Trophoblast cell (in vitro differentiated cells and primary cell): ENCODE results near the gene PLCH2.

ENCODE experiments used
- DNase-seq, 2 donors: peaks; one replicate each; pipeline ENCODE4 v3.0.0-alpha.2; 2016
- H2AFZ ChIP-seq: 2 replicates; pipeline ENCODE4 v1.6.1; 2013; ENCODE audit warnings: low read length, moderate library complexity, mild to moderate bottlenecking; ENCODE audit not compliant: insufficient read depth, poor library complexity
- H2AK5ac ChIP-seq: 2 replicates; pipeline ENCODE4 v1.6.1; 2013; ENCODE audit warnings: mild to moderate bottlenecking, low read length
- H2BK120ac ChIP-seq: 2 replicates; pipeline ENCODE4 v1.6.1; 2013; ENCODE audit warnings: low read length, mild to moderate bottlenecking, moderate library complexity; ENCODE audit not compliant: insufficient read depth, poor library complexity
- H2BK12ac ChIP-seq: 2 replicates; pipeline ENCODE4 v1.6.1; 2013; ENCODE audit warnings: mild to moderate bottlenecking, low read length, moderate library complexity
- H2BK5ac ChIP-seq: 2 replicates; pipeline ENCODE4 v1.6.1; 2013; ENCODE audit warnings: low read length, low read depth, moderate library complexity, mild to moderate bottlenecking; ENCODE audit not compliant: poor library complexity
- H3K14ac ChIP-seq: 2 replicates; pipeline ENCODE4 v1.6.1; 2013; ENCODE audit warnings: mild to moderate bottlenecking, low read length
- H3K18ac ChIP-seq: 2 replicates; pipeline ENCODE4 v1.6.1; 2013; ENCODE audit warnings: mild to moderate bottlenecking, low read length
- H3K23ac ChIP-seq: 2 replicates; pipeline ENCODE4 v1.6.1; 2013; ENCODE audit warnings: low read length
- H3K27ac ChIP-seq: 2 replicates; pipeline ENCODE4 v1.5.1; 2013; ENCODE audit warnings: low read depth, mild to moderate bottlenecking, inconsistent platforms, low read length, moderate library complexity
- H3K27me3 ChIP-seq: 2 replicates; pipeline ENCODE4 v1.6.1; 2013; ENCODE audit warnings: inconsistent platforms, mild to moderate bottlenecking, low read length, moderate library complexity; ENCODE audit not compliant: insufficient read depth
- H3K36me3 ChIP-seq, 2 experiments: 1 replicate in 1 of 2; 2 replicates in 1 of 2; pipeline ENCODE4 v1.6.1; 2013; ENCODE audit warnings: low read length in 2 of 2, mild to moderate bottlenecking in 2 of 2, moderate library complexity in 1 of 2; ENCODE audit not compliant: insufficient read depth in 2 of 2, control insufficient read depth in 1 of 2
- H3K4ac ChIP-seq: 2 replicates; pipeline ENCODE4 v1.6.1; 2013; ENCODE audit warnings: low read depth, mild to moderate bottlenecking, low read length, moderate library complexity
- H3K4me1 ChIP-seq, 2 experiments: 1 replicate in 1 of 2; 2 replicates in 1 of 2; pipeline ENCODE4 v1.6.1; 2013; ENCODE audit warnings: low read length in 2 of 2, mild to moderate bottlenecking in 2 of 2, moderate library complexity in 1 of 2; ENCODE audit not compliant: insufficient read depth in 2 of 2, control insufficient read depth in 1 of 2
- H3K4me2 ChIP-seq: 2 replicates; pipeline ENCODE4 v1.6.1; 2013; ENCODE audit warnings: inconsistent platforms, mild to moderate bottlenecking, low read length, moderate library complexity
- H3K4me3 ChIP-seq: 2 replicates; pipeline ENCODE4 v1.5.1; 2013; ENCODE audit warnings: mild to moderate bottlenecking, low read depth, low read length, inconsistent platforms
- H3K79me1 ChIP-seq: one replicate; pipeline ENCODE4 v1.6.1; 2013; ENCODE audit warnings: low read length
- H3K79me2 ChIP-seq: 2 replicates; pipeline ENCODE4 v1.6.1; 2013; ENCODE audit warnings: low read length, mild to moderate bottlenecking; ENCODE audit not compliant: control insufficient read depth, insufficient read depth, poor library complexity
- H3K9ac ChIP-seq: 2 replicates; pipeline ENCODE4 v1.6.1; 2013; ENCODE audit warnings: mild to moderate bottlenecking, low read length
- H3K9me3 ChIP-seq: 2 replicates; pipeline ENCODE4 v1.6.1; 2013; ENCODE audit warnings: low read depth, mild to moderate bottlenecking, control low read depth, inconsistent platforms, low read length; ENCODE audit not compliant: insufficient read depth
- H4K12ac ChIP-seq: 2 replicates; pipeline ENCODE4 v1.6.1; 2013; ENCODE audit warnings: low read depth, mild to moderate bottlenecking, low read length, moderate library complexity
- H4K8ac ChIP-seq: 2 replicates; pipeline ENCODE4 v1.6.1; 2013; ENCODE audit warnings: low read depth, mild to moderate bottlenecking, low read length, moderate library complexity
- H4K91ac ChIP-seq: one replicate; pipeline ENCODE4 v1.6.1; 2013; ENCODE audit warnings: low read depth, mild to moderate bottlenecking, low read length, moderate library complexity
- WGBS: extraction: QIAGEN DNeasy Blood & Tissue Kit; methylation state at CpG from one replicate; pipeline ENCODE4 v1.1.7; 2013; ENCODE audit warnings: missing lambda C conversion rate; ENCODE audit not compliant: insufficient read length, insufficient coverage; ENCODE audit errors: extremely low coverage; 5-methylcytosine and 5-hydroxymethylcytosine counted together

The PLCH2 gene

DNA sequence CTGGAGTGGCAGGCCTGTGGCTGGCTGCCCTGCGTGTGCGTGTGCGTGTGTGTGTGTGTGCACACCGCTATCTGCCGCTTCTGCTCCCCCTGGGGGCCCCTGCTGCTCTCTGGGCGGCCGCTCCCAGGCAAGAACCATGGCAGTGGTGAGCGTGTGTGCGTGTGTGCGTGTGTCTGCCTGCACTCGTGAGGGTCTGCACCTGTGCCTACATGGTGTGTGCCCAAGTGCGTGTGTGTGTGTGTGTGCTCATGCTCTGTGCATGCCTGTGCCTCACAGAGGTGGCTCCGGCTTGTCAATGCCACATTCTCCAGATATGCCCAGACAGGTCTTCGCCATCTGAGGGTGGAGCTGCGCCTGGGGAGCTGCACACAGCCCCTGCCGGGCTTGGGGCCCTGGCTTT, 45.0 kb upstream of the PLCH2 start:
- no peak overlapping the region for H3K9ac ChIP-seq
- H2BK5ac ChIP-seq: no peak overlapping the region
- no peak overlapping the region for H3K4ac ChIP-seq
- no peak overlapping the region for H4K91ac ChIP-seq
- no peak overlapping the region for H3K4me3 ChIP-seq
- DNase-seq: no peak
- no peak overlapping the region for H2AFZ ChIP-seq
- no peak overlapping the region for H4K12ac ChIP-seq
- H3K4me1 ChIP-seq: no peaks in the 10 kb centered on the region
- no peak overlapping the region for H2BK120ac ChIP-seq
- H3K9me3 ChIP-seq: peaks cover 20% of the 10 kb centered on the region
- H2BK12ac ChIP-seq: no peak overlapping the region
- no CpG with 5 or more reads among the region's 16 CpGs for WGBS
- H3K79me2 ChIP-seq: no peaks in the 10 kb centered on the region
- H3K18ac ChIP-seq: no peak overlapping the region
- H3K36me3 ChIP-seq: no peaks in the 10 kb centered on the region
- no peaks in the 10 kb centered on the region for H3K79me1 ChIP-seq
- H3K14ac ChIP-seq: no peak overlapping the region
- no peak overlapping the region for H2AK5ac ChIP-seq
- no peak overlapping the region for H3K4me2 ChIP-seq
- H3K23ac ChIP-seq: no peak overlapping the region
- no peak overlapping the region for H4K8ac ChIP-seq
- no peaks in the 10 kb centered on the region for H3K27me3 ChIP-seq
- H3K27ac ChIP-seq: no peak overlapping the region

DNA sequence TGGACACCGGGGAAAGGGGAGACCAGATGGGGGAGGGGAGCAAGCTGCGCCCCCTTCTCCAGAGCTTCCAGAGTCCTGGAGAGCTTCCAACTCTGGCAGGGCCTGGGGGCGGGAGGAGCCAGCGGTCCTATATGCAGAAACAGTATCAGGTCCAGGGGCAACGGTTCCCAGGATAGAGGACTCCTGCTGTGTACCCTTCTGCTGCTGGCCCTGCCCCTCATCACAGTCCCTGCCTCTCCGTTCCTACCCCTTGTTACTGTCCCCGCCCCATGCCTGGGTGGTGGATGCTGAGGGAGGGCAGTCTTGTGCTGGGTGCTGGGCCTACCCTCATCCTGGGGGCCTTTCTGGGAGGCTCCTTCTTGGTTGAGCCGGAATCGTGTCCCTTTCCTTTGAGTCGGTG, 44.6 kb upstream of the PLCH2 start:
- Histone ChIP-seq H3K23ac (no peak overlapping the region), H3K79me1 (no peaks in the 10 kb centered on the region), H3K18ac (no peak overlapping the region), H3K14ac (no peak overlapping the region), H3K4me3 (no peak overlapping the region), H3K79me2 (no peaks in the 10 kb centered on the region), H2BK5ac (no peak overlapping the region), H2AFZ (no peak overlapping the region), H3K36me3 (no peaks in the 10 kb centered on the region), H3K27me3 (no peaks in the 10 kb centered on the region), H4K91ac (no peak overlapping the region), H3K9me3 (peaks cover 20% of the 10 kb centered on the region), H2BK12ac (no peak overlapping the region), H3K27ac (no peak overlapping the region), H3K4me2 (no peak overlapping the region), H2AK5ac (no peak overlapping the region), H3K4ac (no peak overlapping the region), H3K4me1 (no peaks in the 10 kb centered on the region), H4K12ac (no peak overlapping the region), H3K9ac (no peak overlapping the region), H4K8ac (no peak overlapping the region), H2BK120ac (no peak overlapping the region)
- no CpG with 5 or more reads among the region's 10 CpGs for WGBS
- DNase-seq: no peak

DNA sequence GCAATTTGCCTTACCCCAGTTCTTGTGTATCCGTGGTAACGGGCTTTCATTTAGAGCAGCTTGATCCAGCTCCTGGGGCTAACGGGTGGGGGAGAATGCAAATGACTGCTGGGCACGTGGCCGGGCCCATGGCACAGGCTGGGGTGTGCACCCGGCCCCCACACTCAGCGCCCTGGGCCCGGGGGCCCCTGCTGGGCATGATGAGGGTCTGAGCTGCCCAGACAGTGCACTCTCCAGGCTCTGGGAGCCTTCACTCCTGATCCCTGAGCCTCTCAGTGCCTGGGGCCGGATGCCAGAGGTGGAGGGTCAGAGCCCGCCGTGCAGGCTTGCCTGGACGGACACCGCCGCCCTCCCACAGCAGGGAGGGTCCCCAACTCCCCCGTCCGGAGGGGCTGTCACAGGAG, 43.6 kb upstream of the PLCH2 start:
- H2BK5ac ChIP-seq: no peak overlapping the region
- no peak overlapping the region for H3K23ac ChIP-seq
- no peak for DNase-seq
- no peak overlapping the region for H3K4me3 ChIP-seq
- no peak overlapping the region for H3K4me2 ChIP-seq
- no peaks in the 10 kb centered on the region for H3K79me2 ChIP-seq
- no peak overlapping the region for H3K9ac ChIP-seq
- H3K27ac ChIP-seq: no peak overlapping the region
- H3K9me3 ChIP-seq: peaks cover 20% of the 10 kb centered on the region
- no peaks in the 10 kb centered on the region for H3K4me1 ChIP-seq
- H2AK5ac ChIP-seq: no peak overlapping the region
- no peaks in the 10 kb centered on the region for H3K36me3 ChIP-seq
- no peak overlapping the region for H4K12ac ChIP-seq
- H4K91ac ChIP-seq: no peak overlapping the region
- no peak overlapping the region for H2BK12ac ChIP-seq
- H3K18ac ChIP-seq: no peak overlapping the region
- no peak overlapping the region for H3K14ac ChIP-seq
- no CpG with 5 or more reads among the region's 16 CpGs for WGBS
- no peak overlapping the region for H2AFZ ChIP-seq
- no peak overlapping the region for H2BK120ac ChIP-seq
- no peak overlapping the region for H4K8ac ChIP-seq
- no peak overlapping the region for H3K4ac ChIP-seq
- no peaks in the 10 kb centered on the region for H3K27me3 ChIP-seq
- no peaks in the 10 kb centered on the region for H3K79me1 ChIP-seq

DNA sequence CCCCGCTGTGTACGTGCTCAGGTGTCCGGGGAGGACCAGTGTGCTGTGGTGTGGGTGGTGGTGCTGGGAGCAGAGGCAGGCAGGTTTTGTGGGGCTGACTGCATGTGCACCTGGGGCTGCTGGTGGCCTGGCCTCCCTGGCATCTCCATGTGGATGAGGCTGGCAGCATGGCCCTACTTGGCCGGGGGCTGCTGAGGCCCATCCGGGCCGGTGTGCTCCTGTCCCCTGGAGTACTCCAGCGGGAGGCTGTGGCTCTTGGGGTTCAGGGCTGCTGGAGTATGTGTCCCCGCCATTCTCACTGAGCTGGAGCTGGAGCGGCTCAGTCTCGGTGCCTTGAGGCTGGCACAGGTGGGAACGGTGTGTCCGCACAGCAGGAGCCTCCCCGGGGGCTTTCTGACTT, 42.9 kb upstream of the PLCH2 start:
- Histone ChIP-seq H3K4me2 (no peak overlapping the region), H4K12ac (no peak overlapping the region), H3K9ac (no peak overlapping the region), H3K4ac (no peak overlapping the region), H2BK5ac (no peak overlapping the region), H3K4me1 (no peaks in the 10 kb centered on the region), H3K18ac (no peak overlapping the region), H3K14ac (no peak overlapping the region), H3K23ac (no peak overlapping the region), H2AFZ (no peak overlapping the region), H3K79me1 (no peaks in the 10 kb centered on the region), H3K79me2 (no peaks in the 10 kb centered on the region), H4K8ac (no peak overlapping the region), H3K27me3 (no peaks in the 10 kb centered on the region), H3K4me3 (no peak overlapping the region), H3K36me3 (no peaks in the 10 kb centered on the region), H3K27ac (no peak overlapping the region), H2BK12ac (no peak overlapping the region), H2AK5ac (no peak overlapping the region), H3K9me3 (peaks cover 20% of the 10 kb centered on the region), H4K91ac (no peak overlapping the region), H2BK120ac (no peak overlapping the region)
- no peak for DNase-seq
- no CpG with 5 or more reads among the region's 13 CpGs for WGBS
